Chondrocyte (in vitro differentiated cells): ENCODE data around the gene IP6K3. TPM values are rescaled to one million over a fixed set of nuclear protein-coding genes. Genes with fewer than 3 reads are reported as not detected.

Experiments used
- DNase-seq: peaks from one replicate; pipeline ENCODE4 v3.0.0; 2021; ENCODE audit warnings: mixed read lengths, low spot score
- H3K27ac Mint-ChIP-seq: one replicate; pipeline ENCODE4 v1.8.0; 2021; ENCODE audit warnings: mild to moderate bottlenecking, moderate library complexity, mixed read lengths; ENCODE audit not compliant: unreplicated experiment
- H3K27me3 Mint-ChIP-seq: 2 replicates; pipeline ENCODE4 v1.8.0; 2021; ENCODE audit warnings: low read depth, mixed read lengths
- H3K36me3 Mint-ChIP-seq: 2 replicates; pipeline ENCODE4 v1.8.0; 2021; ENCODE audit warnings: low read depth, mixed read lengths
- H3K4me1 Mint-ChIP-seq: 2 replicates; pipeline ENCODE4 v1.8.0; 2021; ENCODE audit warnings: low read depth, mild to moderate bottlenecking, mixed read lengths
- H3K4me3 Mint-ChIP-seq: one replicate; pipeline ENCODE4 v1.8.0; 2021; ENCODE audit warnings: mild to moderate bottlenecking, moderate library complexity, mixed read lengths; ENCODE audit not compliant: unreplicated experiment
- H3K9me3 Mint-ChIP-seq: 2 replicates; pipeline ENCODE4 v1.8.0; 2021; ENCODE audit warnings: low read depth, mixed read lengths
- CTCF ChIP-seq: fragments of 200-600 bp; sonication (generic); IDR thresholded peaks from 2 replicates; pipeline ENCODE4 v1.5.0; 2021; ENCODE audit warnings: antibody characterized with exemption, mild to moderate bottlenecking, moderate library complexity
- total RNA-seq: library from RNA; stranded (reverse); gene quantifications from 3 replicates; pipeline ENCODE4 v1.2.1, GENCODE V29; 2021

IP6K3 gene
- total RNA-seq, 1 donor from 2014 or later = 6.5 TPM

GRCh38 chr6:33708516-33709204 lies 38.0 kb downstream of the IP6K3 start:
- peaks cover 45% of the 10 kb centered on the region for H3K4me1 Mint-ChIP-seq
- no peak for TF ChIP-seq CTCF
- H3K27ac Mint-ChIP-seq = peak overlapping the region; percentile 19
- H3K4me3 Mint-ChIP-seq = no peak overlapping the region
- H3K27me3 Mint-ChIP-seq = no peaks in the 10 kb centered on the region
- peaks cover 4% of the 10 kb centered on the region for H3K36me3 Mint-ChIP-seq
- DNase-seq = peak; percentile 6
- H3K9me3 Mint-ChIP-seq = no peaks in the 10 kb centered on the region

GRCh38 chr6:33707771-33708170 lies 38.9 kb downstream of the IP6K3 start:
- DNase-seq = peak; percentile 19
- no peak overlapping the region for H3K4me3 Mint-ChIP-seq
- H3K27ac Mint-ChIP-seq = no peak overlapping the region
- H3K4me1 Mint-ChIP-seq = peaks cover 45% of the 10 kb centered on the region
- H3K27me3 Mint-ChIP-seq = no peaks in the 10 kb centered on the region
- peaks cover 4% of the 10 kb centered on the region for H3K36me3 Mint-ChIP-seq
- no peaks in the 10 kb centered on the region for H3K9me3 Mint-ChIP-seq
- TF ChIP-seq CTCF = no peak

GRCh38 chr6:33705955-33706725 lies 40.6 kb downstream of the IP6K3 start:
- TF ChIP-seq CTCF = no peak
- Mint-ChIP-seq H3K27me3 (no peaks in the 10 kb centered on the region), H3K9me3 (no peaks in the 10 kb centered on the region), H3K36me3 (peaks cover 4% of the 10 kb centered on the region), H3K27ac (peak overlapping the region; percentile 94), H3K4me3 (no peak overlapping the region), H3K4me1 (peaks cover 43% of the 10 kb centered on the region)
- DNase-seq = peak; percentile 64

- DNase-seq = no peak
- no peaks in the 10 kb centered on the region for H3K27me3 Mint-ChIP-seq
- H3K9me3 Mint-ChIP-seq = no peaks in the 10 kb centered on the region
- H3K36me3 Mint-ChIP-seq = peaks cover 4% of the 10 kb centered on the region
- peaks cover 35% of the 10 kb centered on the region for H3K4me1 Mint-ChIP-seq
- H3K27ac Mint-ChIP-seq = peak overlapping the region; percentile 94
- TF ChIP-seq CTCF = no peak
- no peak overlapping the region for H3K4me3 Mint-ChIP-seq
Measured at GRCh38 chr6:33705268-33705885, 41.3 kb downstream of the IP6K3 start.
